Measurements from ENCODE around the gene NPC1L1.

GRCh38 chr7:44540592-44541027 lies 520 bp downstream of the NPC1L1 start:
- no peak for TF ChIP-seq POLR2A (IDR thresholded peaks at IDR 0.05; ENCODE audit: low read depth, low read length)
- TF ChIP-seq USF2 (IDR thresholded peaks at IDR 0.05; ENCODE audit: low read depth, low read length), result no peak
- TF ChIP-seq CTCF (conservative IDR thresholded peaks at IDR 0.05; ENCODE audit: low read depth, low read length), result no peak
- TF ChIP-seq SMC3 (IDR thresholded peaks at IDR 0.05; ENCODE audit: low read depth, low read length), result no peak
- TF ChIP-seq BHLHE40 (IDR thresholded peaks at IDR 0.05; ENCODE audit: low read depth, low read length), result no peak
